Fibroblast of skin of right quadriceps (primary cell): ENCODE results near the gene LRRC71.

ENCODE experiments used
- DNase-seq: peaks from one replicate; pipeline ENCODE4 v3.0.0-alpha.2; 2013

Gene LRRC71

DNA sequence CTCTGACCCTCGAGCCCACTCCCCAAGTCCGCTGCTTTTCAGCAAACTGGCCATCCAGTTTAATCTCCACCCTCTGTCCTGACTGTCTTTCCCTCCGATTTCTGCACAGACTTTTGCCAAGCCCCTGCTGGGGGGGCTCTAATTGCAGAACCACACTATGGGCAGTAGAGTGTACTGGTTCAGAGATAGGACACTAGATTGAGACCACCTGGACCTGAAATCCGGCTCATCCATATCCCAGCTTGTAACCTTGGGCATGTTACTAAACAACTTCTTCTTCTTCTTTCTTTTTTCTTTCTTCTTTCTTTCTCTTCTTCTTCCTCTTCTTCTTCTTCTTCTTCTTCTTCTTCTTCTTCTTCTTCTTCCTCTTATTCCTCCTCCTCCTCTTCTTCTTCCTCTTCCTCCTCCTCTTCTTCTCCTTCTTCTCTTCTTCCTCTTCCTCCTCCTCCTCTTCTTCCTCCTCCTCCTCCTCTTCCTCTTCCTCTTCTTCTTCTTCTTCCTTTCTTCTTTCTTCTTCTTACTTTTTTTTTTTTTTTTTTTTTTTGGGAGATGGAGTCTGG, 7.7 kb downstream of the LRRC71 start:
- no peak for DNase-seq

DNA sequence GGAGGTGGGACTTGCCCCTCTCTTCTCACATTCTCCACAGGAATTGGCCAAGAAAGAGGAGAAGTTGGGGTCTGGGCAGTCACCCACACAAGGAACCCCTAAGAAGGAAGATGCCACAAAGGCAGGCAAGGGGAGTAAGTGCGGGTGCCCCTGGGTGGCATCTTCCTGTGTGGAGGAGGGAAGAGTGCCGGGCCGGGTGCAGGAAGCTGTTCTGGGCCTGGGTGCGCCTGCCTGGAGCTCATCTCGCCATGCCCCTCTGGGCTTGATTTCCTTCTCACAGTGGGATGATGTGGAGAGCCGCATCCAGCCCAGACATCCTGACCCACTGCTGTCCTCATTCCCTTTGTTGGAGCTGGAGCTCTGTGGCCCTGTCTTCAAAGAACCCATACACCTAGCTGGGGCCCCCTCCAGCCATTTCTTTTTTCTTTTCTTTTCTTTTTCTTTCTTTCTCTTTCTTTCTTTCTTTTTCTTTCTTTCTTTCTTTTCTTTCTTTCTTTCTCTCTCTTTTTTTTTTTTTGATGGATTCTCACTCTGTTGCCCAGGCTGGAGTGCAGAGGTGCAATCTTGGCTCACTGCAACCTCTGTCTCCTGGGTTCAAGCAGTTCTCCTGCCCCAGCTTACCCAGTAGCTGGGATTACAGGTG, 9.3 kb downstream of the LRRC71 start:
- no peak for DNase-seq

DNA sequence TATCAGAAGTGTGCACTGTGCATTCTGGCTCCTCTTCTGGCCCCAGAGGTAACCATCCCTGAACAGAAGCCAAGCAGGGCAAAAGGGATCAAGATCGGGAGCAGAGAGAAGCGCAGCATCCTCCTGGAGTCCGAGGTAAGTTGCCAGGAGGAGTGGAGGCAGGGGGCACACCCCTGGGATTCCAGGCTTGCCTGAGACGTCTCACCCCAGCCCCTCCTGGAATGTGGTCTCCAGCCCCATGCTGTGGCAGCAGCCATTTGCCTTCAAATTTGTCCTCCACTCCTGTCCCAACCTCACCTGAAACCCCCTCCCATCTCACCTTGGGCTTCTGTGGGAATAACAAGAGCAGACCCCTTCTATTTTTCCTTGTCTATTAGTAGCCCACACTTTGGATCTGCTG, 10.1 kb downstream of the LRRC71 start:
- no peak for DNase-seq

DNA sequence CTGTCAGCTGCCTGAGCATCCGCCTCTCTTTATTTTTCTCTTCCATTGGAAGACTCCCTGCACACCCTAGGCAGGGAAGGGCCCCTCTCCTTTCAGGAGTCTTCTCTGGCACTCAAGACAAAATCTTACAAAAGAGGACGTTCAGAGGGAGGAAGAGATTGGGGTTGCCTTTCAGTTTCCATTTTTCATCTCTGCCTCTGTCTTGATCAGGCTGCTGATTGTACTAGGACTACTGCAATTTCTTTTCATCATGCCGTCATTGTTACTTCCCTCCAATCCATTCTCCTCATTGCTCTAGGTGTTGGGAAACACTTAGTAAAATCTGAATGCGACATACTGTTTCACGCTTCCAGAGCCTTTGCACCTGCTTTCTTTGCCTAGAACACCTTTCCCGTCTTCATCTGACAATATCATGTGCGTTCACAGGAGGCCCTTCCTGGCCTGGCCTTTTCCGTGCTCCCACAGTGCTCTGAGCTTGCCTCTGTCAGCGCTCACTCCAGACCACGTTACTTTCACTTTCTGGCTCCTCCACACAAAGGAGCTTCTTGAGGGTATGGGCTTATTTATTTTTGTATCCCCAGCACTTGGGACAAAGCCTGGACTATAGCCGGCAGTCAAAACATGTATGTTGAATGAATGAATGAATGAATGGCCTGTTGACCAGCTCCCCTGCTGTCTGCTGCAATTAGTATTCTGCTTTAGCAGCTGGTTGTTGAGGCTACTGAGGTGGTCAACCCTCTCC, 10.9 kb downstream of the LRRC71 start:
- DNase-seq: no peak

DNA sequence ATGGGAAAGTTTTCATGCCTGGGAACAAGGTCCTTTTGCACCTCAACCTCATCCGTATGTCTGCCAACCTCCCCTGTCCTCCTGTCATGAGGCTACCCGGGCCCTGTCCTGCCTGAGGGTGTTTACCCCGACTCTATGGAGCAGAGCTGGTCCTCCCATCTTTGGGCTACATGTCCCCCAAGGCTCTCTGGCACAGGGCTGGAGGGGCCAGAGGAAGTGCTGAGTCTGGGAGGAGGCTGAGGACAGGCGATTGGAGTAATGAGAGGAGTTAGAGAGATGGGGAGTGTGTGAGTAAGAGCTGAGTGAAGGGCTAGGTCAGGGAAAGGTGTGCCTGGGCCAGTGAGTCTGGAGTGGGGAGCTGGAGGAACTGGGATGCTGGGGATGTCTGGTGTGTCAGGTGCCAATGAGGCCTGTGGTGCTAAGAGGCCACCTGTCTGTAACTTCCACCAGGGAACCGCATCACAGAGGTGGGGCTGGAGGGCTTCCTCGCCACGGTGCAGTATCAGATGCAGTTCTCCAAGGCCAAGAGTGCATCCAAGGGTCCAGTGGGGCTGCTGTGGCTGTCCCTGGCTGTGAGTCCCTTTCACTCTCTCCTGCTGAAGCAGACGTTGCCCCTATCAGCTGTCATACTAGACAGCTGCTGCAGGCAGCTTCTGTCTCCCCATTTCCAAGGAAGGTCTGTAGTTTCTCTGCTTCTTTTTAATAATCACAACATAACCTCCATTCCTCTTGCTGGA, 11.7 kb downstream of the LRRC71 start:
- no peak for DNase-seq

DNA sequence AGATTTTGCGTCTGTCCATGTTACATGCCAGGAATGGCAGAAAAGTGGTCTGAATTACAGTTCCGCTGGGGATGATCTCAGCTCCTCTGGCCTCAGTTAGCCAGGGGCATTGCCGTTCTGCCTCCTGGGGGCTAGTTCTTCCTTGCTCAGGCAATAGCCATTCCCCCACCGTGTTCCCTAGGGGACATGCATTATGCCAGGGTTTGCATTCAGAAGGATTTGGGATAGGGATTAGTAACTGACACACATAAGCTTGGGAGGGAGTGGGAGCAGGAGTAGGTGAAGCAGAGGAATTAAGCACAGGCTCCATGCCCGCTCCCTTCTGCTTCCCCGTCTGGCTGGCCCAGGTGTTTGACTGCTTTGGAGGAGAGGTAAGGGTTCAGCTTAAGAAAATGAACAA, 12.7 kb downstream of the LRRC71 start:
- no peak for DNase-seq

DNA sequence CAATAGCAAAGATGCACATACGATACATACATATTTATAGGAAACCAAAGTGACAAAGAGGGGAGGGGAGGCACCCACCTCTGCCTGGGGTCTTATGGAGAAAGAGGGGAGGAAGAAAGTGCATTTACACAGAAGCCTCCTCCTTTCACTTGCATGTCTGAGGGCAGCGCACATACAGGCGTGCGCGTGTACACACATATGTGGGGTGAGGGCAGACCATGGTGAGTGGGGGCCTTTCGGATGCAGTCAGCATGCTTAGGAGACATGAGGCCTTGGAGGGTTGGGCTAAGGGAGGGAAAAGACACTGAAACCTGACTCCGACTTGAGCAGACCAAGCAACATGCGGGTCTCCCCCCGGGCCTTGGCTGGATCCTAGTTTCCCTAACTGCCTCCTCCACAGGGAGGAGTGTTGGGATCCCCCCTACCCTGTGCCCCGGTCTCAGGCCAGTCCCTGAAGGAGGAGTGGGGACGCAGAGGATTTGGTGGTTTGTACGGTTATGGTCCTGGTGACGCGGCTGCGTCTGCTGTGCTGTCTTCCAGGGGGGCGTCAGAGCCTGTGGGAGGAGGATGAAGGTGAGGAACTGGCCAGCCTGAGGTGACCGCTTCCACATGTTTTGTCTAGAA, 15.2 kb downstream of the LRRC71 start:
- no peak for DNase-seq

DNA sequence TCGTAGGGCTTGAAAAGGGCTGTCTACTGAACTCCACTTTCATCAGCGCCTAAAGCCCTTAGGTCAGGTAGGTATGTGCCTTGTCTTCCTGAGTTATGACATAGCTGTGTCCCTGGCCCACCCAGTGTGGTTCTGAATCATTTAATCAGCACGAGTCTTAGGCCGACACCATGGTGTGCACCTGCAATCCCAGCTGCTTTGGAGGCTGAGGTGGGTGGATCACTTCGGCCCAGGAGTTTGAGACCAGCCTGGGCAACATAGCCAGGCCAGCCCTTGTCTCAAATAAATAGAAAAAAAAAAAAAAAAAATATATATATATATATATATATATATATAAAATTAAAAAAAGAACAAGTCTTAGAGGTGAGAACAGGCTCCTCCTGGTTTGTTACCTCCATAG, 15.8 kb downstream of the LRRC71 start:
- no peak for DNase-seq

DNA sequence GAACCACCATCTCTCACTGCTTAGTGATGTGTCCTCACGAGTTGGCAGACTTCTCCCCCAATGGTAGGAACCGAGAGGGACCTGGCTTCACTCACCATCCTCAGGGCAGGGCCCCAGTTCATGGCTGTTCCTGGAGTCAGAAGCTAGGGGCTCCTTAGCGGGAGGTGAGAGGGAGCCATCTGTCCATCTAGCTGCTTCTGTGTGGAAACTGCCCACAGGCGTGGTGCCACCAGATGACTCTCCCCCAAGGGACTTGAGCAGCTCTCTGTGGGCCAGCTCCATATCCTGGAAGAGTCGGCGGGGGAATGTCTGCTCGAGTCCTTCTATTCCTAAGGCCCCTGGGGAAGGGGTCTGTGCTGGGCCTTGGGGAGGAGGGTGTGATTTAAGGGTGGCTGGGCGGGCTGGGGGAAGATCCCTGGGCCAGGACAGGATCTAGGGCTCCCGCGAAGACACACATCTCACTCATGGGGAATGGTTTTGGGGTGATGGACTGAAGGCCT, 16.3 kb downstream of the LRRC71 start:
- no peak for DNase-seq

DNA sequence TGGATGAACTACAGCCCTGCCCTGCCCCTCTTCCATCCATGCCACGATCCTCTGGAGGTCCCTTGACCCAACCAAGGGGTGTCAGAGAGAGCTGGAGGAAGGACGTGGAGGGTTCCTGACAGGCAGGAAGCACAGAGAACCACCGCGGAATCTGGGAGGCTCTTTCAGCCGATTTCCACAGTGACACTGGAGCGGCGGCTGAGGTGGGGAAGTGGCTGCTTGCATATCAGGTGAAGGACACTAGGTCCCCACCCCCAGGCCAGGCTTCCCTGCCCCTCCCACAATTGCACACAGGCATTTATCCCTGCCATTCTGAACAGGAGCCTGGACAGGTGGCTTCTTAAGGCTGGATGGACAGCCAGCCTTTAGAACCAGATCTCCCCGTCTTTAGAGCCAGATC, 17.5 kb downstream of the LRRC71 start:
- DNase-seq: no peak

DNA sequence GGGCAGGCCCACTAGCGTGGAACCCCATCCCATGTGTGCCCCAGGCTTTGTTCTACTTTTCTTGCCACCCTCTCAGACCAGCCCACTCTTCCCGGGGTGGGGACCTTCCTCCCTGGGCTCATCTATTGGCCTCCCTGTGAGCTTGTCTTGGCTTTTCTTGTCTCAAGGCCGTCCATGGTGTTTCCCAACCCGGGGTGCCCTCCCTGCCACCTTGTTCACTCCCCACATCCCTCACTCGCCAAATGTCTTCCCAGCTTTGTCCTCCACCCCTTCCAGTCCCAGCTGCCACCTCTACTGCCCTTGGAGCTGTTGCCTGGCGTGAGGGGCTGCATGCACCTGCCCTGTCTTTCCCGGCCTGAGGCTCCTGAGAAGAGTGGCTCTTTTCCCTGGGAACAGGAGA, 18.4 kb downstream of the LRRC71 start:
- no peak for DNase-seq

DNA sequence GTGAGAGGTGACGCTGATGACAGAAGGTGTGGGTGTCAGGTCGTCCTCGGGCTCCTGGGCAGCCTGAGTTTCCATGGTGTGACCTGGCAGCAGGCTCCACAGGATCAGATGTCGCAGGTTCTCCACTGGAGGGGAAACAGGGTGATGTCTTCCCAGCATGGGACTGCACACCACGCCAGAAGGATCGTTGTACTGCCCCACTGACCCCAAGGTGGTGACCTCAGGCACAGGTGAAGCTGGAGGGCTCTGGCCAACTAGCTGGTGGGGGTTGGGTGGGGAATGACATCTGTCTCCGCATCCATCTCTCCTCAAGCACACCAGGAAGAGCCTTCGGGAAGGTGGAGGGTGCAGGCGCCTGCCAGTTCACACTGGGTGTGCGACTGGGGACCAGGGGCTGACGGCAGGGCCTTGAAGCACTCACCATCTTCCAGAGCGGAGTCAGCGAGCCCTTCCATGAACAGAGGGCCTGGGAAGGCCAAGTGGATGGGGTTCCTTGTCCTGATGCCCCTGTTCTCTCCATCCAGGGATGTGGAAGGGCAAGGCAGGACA, 19.4 kb downstream of the LRRC71 start:
- no peak for DNase-seq

DNA sequence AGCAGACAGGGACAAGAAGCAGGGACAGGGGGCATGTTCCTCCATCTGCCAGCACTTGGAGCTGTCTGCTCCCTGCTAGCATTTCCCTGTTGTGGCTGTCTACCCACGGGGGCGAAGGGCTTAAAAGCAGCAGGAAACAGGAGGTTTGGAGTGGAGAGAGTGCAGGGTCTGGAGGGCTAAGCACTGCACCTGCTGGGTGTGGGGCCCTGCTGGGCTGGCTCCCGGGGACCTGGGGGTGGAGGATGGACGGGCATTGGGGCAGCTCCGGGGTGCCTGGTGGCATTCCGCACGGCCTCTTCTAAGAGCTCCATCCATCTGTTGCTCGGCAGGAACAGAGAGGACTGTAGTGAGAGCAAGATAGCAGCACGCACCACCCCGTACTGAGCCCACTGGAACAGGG, 21.2 kb downstream of the LRRC71 start:
- no peak for DNase-seq

DNA sequence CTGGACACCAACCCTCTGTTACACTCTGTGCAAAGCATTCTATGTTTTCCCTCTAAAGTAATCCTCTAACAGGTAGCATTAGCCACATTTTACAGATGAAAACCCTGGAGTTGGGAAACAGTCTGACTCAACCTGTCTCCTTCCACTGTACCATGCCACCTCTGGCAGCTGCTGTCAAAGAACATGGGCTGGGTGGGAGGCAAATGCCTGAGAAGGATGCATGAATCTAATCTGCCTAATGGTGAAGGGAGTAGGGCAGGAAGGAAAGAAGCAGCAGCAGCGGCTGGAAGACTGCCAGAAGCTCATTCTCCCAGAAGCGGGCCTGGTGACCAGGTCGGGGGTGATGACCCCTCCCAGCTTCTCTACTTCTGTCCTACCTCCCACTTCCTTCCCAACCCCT, 21.7 kb downstream of the LRRC71 start:
- DNase-seq: no peak

DNA sequence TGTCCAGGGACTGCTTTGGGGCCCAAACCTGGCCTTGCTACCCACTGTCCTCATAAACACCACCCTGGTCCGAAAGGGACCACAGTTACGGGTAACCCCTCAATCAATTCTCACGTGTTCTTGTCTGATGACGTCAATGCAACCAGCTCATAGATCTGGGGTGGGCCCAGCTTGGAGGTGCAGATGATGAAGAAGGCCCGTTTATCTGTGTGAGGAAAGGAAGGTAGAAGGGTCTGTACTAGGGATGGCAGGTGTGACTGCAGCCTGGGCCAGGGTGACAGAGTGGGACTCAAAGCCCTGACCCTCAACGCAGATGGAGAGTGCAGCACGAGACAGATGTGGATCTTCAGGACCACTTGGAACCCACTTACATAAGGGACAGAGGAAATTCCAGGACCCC, 22.1 kb downstream of the LRRC71 start:
- no peak for DNase-seq

DNA sequence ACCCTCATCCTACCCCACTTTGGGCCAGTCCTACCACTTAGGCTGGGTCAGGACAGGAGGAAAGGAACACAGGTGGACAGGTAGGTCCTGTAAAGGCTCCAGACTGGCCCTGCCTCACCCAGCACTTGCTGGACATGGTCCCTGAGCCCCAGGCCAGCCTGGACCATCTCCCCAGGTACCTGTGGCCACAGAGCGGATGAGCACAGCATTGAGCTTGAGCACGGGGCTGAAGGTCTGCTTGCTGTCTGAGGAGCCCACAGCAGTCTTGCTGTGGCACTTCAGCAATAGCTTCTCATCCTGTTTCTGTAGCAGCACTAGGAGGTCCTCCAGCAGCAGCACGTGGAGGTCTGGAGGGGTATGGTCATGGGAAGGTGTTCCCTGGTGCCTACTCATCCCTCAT, 23.3 kb downstream of the LRRC71 start:
- no peak for DNase-seq

DNA sequence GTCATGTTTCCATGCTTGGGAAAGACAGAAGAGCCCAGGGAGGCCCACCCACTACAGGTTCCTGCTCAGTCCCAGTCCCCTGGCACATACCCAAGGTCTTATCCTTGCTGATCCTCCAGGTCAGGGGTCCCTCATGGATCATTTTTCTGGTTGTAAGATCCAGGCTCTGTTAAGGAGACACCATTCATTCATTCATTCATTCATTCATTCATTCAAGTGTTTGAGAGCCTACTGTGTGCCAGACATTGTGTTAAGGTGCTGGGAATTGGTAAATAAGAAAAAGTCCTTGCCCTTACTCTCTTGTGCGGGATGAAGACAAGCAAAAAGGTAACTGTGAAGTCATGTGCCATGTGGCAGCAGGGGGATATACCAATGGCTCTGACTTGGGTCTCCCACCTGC, 23.8 kb downstream of the LRRC71 start:
- DNase-seq: no peak

DNA sequence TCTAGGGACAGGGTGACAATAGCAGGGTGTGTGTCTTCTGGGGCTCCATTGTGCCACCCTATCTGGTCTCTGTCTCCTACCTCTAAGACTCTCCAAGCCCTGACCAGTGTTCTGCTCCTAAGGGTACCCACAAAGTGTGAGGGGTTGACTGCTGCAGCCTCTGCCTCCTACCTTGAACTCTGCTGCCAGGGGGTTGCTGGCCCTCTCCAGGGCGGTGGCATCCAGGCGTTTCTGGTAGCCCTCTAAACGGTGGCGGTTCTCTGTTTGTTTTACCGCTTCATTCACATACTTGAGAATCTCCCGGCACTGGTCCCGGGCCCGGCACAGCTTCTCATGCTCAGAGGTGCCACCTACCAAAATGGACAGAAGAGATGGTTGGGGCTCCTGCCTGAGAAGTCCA, 24.4 kb downstream of the LRRC71 start:
- DNase-seq: no peak

DNA sequence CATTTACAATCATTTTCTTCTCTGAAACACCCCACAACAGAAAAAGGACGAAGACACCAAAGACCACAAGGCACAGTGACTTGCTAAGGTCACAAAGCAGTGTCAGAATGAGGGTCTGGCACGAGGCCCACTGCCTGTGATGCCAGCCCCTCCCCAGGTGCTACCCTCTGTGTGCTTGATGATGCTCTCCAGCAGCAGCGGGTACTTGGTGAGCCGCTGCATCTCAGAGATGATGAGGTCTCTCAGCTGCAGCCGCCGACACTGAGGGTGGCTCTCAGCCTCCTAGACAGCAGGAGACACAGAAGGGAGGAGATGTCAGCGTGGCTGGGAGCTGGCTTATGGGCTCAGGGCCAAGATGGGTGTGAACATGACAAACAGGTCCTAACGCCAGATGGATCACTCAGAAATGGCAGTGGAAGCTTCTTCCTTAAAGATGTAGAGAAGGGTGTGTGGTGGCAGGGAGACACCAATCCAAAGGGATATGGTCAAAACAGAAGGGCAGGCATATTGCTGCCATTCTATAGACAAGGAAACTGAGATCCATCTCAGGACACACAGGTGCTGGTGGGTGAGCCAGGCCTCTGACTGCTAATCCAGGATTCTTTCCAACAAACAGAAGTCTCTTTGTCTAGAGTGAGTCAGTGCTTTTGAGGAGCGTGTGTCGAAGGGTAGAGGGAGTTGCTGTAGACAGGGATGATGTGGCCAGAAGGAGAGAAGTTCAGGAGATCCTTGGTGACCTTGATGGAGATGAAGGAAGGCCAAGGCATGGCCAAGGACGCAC, 25.6 kb downstream of the LRRC71 start:
- no peak for DNase-seq

DNA sequence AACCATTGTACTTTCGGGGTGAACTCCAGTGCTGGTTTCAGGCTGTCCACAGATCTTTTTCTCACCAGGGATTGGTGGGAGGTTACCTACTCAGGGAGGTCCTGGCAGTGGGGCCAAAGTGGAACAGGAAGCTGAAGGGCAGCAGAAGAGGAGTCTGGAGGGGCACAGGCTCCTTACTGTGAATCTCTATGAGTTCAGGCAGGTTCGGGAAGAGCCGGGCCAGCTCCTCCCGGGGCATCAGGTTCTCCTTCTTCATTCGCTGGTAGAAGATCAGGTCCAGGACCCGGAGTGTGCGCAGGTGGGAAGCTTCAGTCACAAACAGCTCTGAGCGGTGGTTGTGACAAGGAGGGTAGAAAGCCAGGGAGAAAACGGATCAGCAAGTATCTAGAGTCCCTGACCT, 26.7 kb downstream of the LRRC71 start:
- DNase-seq: no peak

DNA sequence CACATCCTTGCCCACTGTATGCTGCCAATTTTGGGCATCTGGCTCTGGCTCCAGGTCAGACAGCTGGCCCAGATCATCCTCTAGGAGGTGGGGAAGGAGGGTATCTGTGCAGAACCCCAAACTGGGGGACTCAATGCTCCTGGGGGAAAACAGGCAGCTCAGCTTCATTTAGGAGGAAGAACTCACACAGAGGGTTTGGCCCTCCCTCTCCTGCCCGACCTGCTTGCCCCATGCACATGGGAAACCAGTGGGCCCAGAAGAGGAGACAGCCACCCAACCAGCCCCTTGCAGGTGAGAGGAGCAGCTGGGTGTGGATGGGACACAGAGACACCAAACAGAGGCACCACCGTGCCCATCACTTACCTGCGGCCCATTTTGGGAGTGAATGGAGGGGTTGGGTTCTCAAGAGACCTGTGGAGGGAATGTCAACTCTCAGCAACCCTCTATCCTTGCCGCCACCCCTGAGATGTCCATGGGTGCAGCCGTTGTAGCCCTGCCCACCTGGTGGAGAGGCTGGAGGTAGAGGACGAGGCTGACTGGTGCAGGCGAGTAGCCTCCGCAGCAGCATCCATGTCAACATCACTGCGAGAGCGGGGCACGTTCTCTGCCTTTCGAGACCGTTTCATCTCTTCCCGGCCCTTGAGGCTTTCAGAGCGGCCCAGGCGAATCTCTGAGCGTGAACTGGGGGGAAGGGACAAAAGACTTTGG, 27.5 kb downstream of the LRRC71 start:
- no peak for DNase-seq
